Measurements from ENCODE around the gene GPR37.

GPR37 gene

DNA sequence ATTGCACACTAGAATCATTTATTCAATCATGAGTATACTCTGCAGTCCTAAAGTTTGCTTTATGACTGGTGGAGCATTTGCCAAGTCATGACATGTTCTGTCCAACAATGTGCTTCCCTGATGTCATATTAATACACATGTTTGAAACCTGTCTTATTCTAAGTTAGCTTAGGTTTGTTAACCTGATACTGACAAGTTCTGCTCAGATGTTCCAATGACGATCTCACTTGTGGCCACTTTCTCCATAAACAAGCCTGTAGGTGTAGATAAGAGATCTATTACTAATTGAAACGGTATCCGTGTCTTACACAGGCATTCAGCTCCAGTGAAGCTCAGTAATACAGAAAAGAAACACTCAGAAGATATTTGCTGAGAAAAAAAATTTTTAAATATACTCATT lies 64.9 kb downstream of the GPR37 start:
- Histone ChIP-seq H3K36me3 (replicated peaks; ENCODE audit: insufficient read depth, low read length) (no peaks in the 10 kb centered on the region), H3K27me3 (replicated peaks; ENCODE audit: insufficient read depth, low read length) (no peaks in the 10 kb centered on the region), H2AFZ (ENCODE audit: low read length) (no peak overlapping the region), H3K79me2 (ENCODE audit: low read length) (no peaks in the 10 kb centered on the region), H3K4me2 (ENCODE audit: low read depth, low read length) (no peak overlapping the region), H3K4me1 (ENCODE audit: low read length) (no peaks in the 10 kb centered on the region), H4K20me1 (ENCODE audit: insufficient read depth, low read length) (no peaks in the 10 kb centered on the region), H3F3A (ENCODE audit: insufficient read depth, low read length) (no peaks in the 10 kb centered on the region), H3K27ac (ENCODE audit: low read length) (no peak overlapping the region), H3K9me3 (replicated peaks; ENCODE audit: insufficient read depth, low read length) (no peaks in the 10 kb centered on the region), H3K4me3 (ENCODE audit: low read length) (no peak overlapping the region), H3K9me2 (replicated peaks; ENCODE audit: insufficient read depth, low read length) (no peaks in the 10 kb centered on the region), H3K9ac (ENCODE audit: low read length) (no peak overlapping the region)
- TF ChIP-seq EZH2phosphoT487 (IDR thresholded peaks at IDR 0.05; ENCODE audit: low read length) (no peak), EZH2 (optimal IDR thresholded peaks at IDR 0.05; ENCODE audit: low read depth, low read length) (no peak)
- TF ChIP-seq, protein P1, sequence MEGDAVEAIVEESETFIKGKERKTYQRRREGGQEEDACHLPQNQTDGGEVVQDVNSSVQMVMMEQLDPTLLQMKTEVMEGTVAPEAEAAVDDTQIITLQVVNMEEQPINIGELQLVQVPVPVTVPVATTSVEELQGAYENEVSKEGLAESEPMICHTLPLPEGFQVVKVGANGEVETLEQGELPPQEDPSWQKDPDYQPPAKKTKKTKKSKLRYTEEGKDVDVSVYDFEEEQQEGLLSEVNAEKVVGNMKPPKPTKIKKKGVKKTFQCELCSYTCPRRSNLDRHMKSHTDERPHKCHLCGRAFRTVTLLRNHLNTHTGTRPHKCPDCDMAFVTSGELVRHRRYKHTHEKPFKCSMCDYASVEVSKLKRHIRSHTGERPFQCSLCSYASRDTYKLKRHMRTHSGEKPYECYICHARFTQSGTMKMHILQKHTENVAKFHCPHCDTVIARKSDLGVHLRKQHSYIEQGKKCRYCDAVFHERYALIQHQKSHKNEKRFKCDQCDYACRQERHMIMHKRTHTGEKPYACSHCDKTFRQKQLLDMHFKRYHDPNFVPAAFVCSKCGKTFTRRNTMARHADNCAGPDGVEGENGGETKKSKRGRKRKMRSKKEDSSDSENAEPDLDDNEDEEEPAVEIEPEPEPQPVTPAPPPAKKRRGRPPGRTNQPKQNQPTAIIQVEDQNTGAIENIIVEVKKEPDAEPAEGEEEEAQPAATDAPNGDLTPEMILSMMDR (IDR thresholded peaks at IDR 0.05; ENCODE audit: low read length): no peak
- DNase-seq: no peak

DNA sequence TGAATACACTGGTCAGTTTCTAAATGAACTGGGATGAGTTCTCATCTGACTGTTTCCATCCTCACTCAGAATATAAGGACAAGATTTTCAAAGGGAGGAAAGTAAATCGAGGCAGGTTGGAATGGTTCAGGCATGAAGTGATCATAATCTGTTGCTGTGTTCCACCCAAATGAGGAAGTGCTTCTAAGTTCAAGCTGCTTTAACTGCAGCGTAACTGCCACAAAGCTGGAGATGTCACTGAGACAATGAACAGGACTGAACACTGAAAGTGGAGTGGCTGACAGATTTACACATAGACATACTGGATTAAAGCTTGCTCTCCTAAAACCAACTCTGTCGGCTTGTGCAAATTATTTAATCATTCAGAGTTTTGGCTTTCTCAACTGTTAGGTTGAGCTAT lies 66.6 kb downstream of the GPR37 start:
- Histone ChIP-seq H3K4me3 (ENCODE audit: low read length) (no peak overlapping the region), H3K27me3 (replicated peaks; ENCODE audit: insufficient read depth, low read length) (no peaks in the 10 kb centered on the region), H4K20me1 (ENCODE audit: insufficient read depth, low read length) (no peaks in the 10 kb centered on the region), H3K79me2 (ENCODE audit: low read length) (no peaks in the 10 kb centered on the region), H3K9me3 (replicated peaks; ENCODE audit: insufficient read depth, low read length) (no peaks in the 10 kb centered on the region), H3K4me2 (ENCODE audit: low read depth, low read length) (no peak overlapping the region), H3K9ac (ENCODE audit: low read length) (no peak overlapping the region), H2AFZ (ENCODE audit: low read length) (no peak overlapping the region), H3K4me1 (ENCODE audit: low read length) (no peaks in the 10 kb centered on the region), H3K36me3 (replicated peaks; ENCODE audit: insufficient read depth, low read length) (no peaks in the 10 kb centered on the region), H3F3A (ENCODE audit: insufficient read depth, low read length) (no peaks in the 10 kb centered on the region), H3K9me2 (replicated peaks; ENCODE audit: insufficient read depth, low read length) (no peaks in the 10 kb centered on the region), H3K27ac (ENCODE audit: low read length) (no peak overlapping the region)
- no peak for DNase-seq
- TF ChIP-seq, protein P1 (IDR thresholded peaks at IDR 0.05; ENCODE audit: low read length): no peak
- TF ChIP-seq EZH2 (optimal IDR thresholded peaks at IDR 0.05; ENCODE audit: low read depth, low read length) (no peak), EZH2phosphoT487 (IDR thresholded peaks at IDR 0.05; ENCODE audit: low read length) (no peak)

DNA sequence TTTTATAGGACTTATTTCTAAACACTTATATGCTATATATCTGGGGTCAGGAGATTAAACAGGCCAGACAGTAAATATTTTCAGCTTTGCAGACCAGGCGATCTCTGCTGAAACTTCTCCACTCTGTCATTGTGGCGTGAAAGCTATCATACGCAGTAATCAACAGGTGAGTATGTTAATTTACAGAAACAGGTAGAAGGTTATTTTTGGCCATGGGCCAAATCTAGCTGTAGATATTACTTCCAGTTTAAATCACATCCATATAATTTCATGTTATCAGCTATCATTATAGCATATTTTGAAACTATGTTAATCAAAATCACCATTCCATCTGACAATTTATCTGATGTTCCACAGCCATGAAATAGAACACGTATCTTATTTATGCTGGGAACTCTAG lies 67.8 kb downstream of the GPR37 start:
- no peak overlapping the region for H3K9ac ChIP-seq (ENCODE audit: low read length)

More for the DNA sequence above, 67.8 kb downstream of the GPR37 start:
- Histone ChIP-seq H3K79me2 (ENCODE audit: low read length) (no peaks in the 10 kb centered on the region), H3K9me3 (replicated peaks; ENCODE audit: insufficient read depth, low read length) (no peaks in the 10 kb centered on the region), H3K4me1 (ENCODE audit: low read length) (no peaks in the 10 kb centered on the region), H3K27ac (ENCODE audit: low read length) (no peak overlapping the region), H3K36me3 (replicated peaks; ENCODE audit: insufficient read depth, low read length) (no peaks in the 10 kb centered on the region), H2AFZ (ENCODE audit: low read length) (no peak overlapping the region), H3K9me2 (replicated peaks; ENCODE audit: insufficient read depth, low read length) (no peaks in the 10 kb centered on the region), H3F3A (ENCODE audit: insufficient read depth, low read length) (no peaks in the 10 kb centered on the region), H3K27me3 (replicated peaks; ENCODE audit: insufficient read depth, low read length) (no peaks in the 10 kb centered on the region), H3K4me2 (ENCODE audit: low read depth, low read length) (no peak overlapping the region), H4K20me1 (ENCODE audit: insufficient read depth, low read length) (no peaks in the 10 kb centered on the region), H3K4me3 (ENCODE audit: low read length) (no peak overlapping the region)
- DNase-seq: no peak
- TF ChIP-seq EZH2 (optimal IDR thresholded peaks at IDR 0.05; ENCODE audit: low read depth, low read length) (no peak), EZH2phosphoT487 (IDR thresholded peaks at IDR 0.05; ENCODE audit: low read length) (no peak)
- TF ChIP-seq, protein P1 (IDR thresholded peaks at IDR 0.05; ENCODE audit: low read length): no peak
